Esophagus muscularis mucosa (tissue), 4 donors: ENCODE results near the gene GLIS1.

Experiments used
- CTCF ChIP-seq, 3 experiments: fragments of 200-600 bp in 2 of 3; fragments of 450-650 bp in 1 of 3; sonication (generic) in 2 of 3; IDR thresholded peaks; one replicate each; pipeline ENCODE4 v1.5.1; 2017 to 2019; ENCODE audit warnings: antibody characterized with exemption in 3 of 3, mild to moderate bottlenecking in 2 of 3, moderate library complexity in 1 of 3
- EP300 ChIP-seq: sonication (generic); formaldehyde crosslinking; IDR thresholded peaks from one replicate; pipeline ENCODE4 v1.6.1; 2017; ENCODE audit warnings: antibody characterized with exemption
- POLR2A ChIP-seq: fragments of 450-650 bp; IDR thresholded peaks from one replicate; pipeline ENCODE4 v1.6.1; 2017; ENCODE audit warnings: antibody characterized with exemption, moderate library complexity, mild to moderate bottlenecking, low read depth
- POLR2AphosphoS5 ChIP-seq, 2 donors: sonication (generic); formaldehyde crosslinking; IDR thresholded peaks; one replicate each; pipeline ENCODE4 v1.6.1; 2017; ENCODE audit warnings: antibody characterized with exemption in 2 of 2

GRCh38 chr1:53608071-53608470 is 130.9 kb downstream of the GLIS1 start:
- TF ChIP-seq CTCF (IDR thresholded peaks at IDR 0.05): no peak
- TF ChIP-seq POLR2A: no peak
- TF ChIP-seq EP300: no peak
- TF ChIP-seq POLR2AphosphoS5 (IDR thresholded peaks at IDR 0.05): no peak
